SK-N-MC (cell line): ENCODE measurements around the gene SGMS1.
"Not testable (repeated sequence)": the region's sequence is repeated elsewhere in the genome, so short reads cannot be mapped to it uniquely, and the experiment has no call there.

Source experiments
- DNase-seq: peaks from one replicate; pipeline ENCODE4 v3.0.0-alpha.2; 2011; ENCODE audit warnings: low read depth, low spot score
- H3K27ac ChIP-seq: fragments of 200-600 bp; sonication (generic); 2 replicates; pipeline ENCODE4 v1.5.1; 2016; ENCODE audit warnings: mixed run types
- H3K36me3 ChIP-seq: fragments of 200-600 bp; sonication (generic); 2 replicates; pipeline ENCODE4 v1.6.1; 2017; ENCODE audit warnings: antibody characterized with exemption, low read length, mixed read lengths; ENCODE audit not compliant: insufficient read depth
- H3K4me3 ChIP-seq: fragments of 200-600 bp; sonication (generic); 2 replicates; pipeline ENCODE4 v1.5.1; 2016
- H3K9ac ChIP-seq: fragments of 200-600 bp; sonication (generic); 2 replicates; pipeline ENCODE4 v1.8.0; 2017; ENCODE audit warnings: mixed run types, mixed read lengths; ENCODE audit not compliant: insufficient read length
- H3K9me3 ChIP-seq: fragments of 200-600 bp; sonication (generic); 2 replicates; pipeline ENCODE4 v1.6.1; 2017; ENCODE audit warnings: low read depth, mild to moderate bottlenecking, antibody characterized with exemption, low read length, moderate library complexity, mixed read lengths
- EZH2 ChIP-seq: fragments of 200-600 bp; sonication (generic); IDR thresholded peaks from one replicate; pipeline ENCODE4 v1.6.1; 2017; ENCODE audit warnings: antibody characterized with exemption
- FOXP2 ChIP-seq: optimal IDR thresholded peaks from 2 replicates; pipeline ENCODE3; 2011; ENCODE audit warnings: mild to moderate bottlenecking, moderate library complexity; ENCODE audit not compliant: insufficient read depth; ENCODE audit errors: extremely low read length, control extremely low read depth
- POLR2AphosphoS5 ChIP-seq: IDR thresholded peaks from 2 replicates; pipeline ENCODE4 v1.6.1; 2012; ENCODE audit warnings: mild to moderate bottlenecking, low read depth, low read length, borderline replicate concordance

Gene SGMS1

GRCh38 chr10:50538555-50539398 is 85.0 kb downstream of the SGMS1 start:
- Histone ChIP-seq H3K36me3 (no peaks in the 10 kb centered on the region), H3K9ac (no peak overlapping the region), H3K27ac (no peak overlapping the region), H3K4me3 (no peak overlapping the region), H3K9me3 (no peaks in the 10 kb centered on the region)
- TF ChIP-seq EZH2 (no peak), FOXP2 (no peak), POLR2AphosphoS5 (no peak)
- no peak for DNase-seq

DNA sequence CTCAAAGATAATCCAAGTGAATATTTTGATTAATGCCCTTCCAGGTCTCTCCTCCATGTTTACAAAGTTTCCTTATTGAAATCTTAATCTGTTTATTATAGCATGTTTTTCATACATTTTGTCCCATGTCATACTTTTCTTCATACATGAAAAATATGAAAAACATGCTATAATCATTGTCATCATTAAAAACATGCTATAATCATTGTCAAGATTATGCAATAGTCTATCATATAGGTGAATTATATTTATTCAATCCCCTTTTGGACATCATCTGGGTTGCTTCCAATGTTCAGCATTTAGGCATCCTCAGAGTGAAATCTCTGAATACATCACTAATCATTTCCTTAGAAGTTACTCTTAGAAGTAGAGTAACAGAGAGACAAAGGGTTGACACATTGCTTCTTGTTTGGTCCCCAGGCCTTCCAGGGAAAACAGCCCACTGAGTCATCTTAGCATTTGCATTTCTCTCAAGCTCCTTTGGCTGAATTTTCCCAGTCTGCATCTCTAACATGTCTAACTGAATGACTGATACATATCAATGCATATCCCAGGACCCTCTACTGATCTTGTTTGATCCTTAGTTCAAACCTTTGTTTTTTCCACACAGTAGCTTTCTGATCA is 87.0 kb downstream of the SGMS1 start:
- no peak for DNase-seq
- no peak overlapping the region for H3K4me3 ChIP-seq
- no peaks in the 10 kb centered on the region for H3K36me3 ChIP-seq
- no peak for TF ChIP-seq FOXP2
- TF ChIP-seq EZH2: no peak
- TF ChIP-seq POLR2AphosphoS5: no peak
- H3K27ac ChIP-seq: no peak overlapping the region
- H3K9ac ChIP-seq: no peak overlapping the region
- H3K9me3 ChIP-seq: no peaks in the 10 kb centered on the region

DNA sequence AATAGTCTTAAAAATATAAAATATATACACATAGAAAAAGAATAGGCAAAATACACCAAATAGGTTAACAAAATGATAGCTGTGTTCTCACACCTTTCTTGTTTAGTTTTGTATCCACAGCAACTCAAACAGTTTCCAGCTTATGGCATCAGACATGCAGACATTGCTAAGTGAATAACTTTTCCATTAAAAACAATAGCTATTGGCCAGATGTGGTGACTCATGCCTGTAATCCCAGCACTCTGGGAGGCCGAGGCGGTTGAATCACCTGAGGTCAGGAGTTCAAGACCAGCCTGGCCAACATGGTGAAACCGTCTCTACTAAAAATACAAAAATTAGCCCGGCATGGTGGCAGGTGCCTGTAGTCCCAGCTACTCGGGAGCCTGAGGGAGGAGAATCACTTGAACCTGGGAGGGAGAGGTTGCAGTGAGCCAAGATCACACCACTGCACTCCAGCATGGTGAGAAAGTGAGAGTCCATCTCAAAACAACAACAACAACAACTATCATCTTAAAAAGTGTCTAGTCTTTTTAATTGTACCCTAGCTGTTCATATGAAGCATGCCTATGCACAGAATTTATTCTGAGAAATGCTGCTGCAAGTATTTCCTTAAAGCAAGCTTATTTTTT is 88.9 kb downstream of the SGMS1 start:
- not testable (repeated sequence) for DNase-seq, H3K36me3 ChIP-seq, H3K9ac ChIP-seq, H3K27ac ChIP-seq, H3K9me3 ChIP-seq, H3K4me3 ChIP-seq

- Histone ChIP-seq H3K9ac (no peak overlapping the region), H3K27ac (no peak overlapping the region), H3K9me3 (no peaks in the 10 kb centered on the region), H3K4me3 (no peak overlapping the region), H3K36me3 (no peaks in the 10 kb centered on the region)
- no peak for DNase-seq
- no peak for TF ChIP-seq EZH2
- TF ChIP-seq FOXP2: no peak
- no peak for TF ChIP-seq POLR2AphosphoS5
Observed at GRCh38 chr10:50533296-50533695, 90.5 kb downstream of the SGMS1 start.

DNA sequence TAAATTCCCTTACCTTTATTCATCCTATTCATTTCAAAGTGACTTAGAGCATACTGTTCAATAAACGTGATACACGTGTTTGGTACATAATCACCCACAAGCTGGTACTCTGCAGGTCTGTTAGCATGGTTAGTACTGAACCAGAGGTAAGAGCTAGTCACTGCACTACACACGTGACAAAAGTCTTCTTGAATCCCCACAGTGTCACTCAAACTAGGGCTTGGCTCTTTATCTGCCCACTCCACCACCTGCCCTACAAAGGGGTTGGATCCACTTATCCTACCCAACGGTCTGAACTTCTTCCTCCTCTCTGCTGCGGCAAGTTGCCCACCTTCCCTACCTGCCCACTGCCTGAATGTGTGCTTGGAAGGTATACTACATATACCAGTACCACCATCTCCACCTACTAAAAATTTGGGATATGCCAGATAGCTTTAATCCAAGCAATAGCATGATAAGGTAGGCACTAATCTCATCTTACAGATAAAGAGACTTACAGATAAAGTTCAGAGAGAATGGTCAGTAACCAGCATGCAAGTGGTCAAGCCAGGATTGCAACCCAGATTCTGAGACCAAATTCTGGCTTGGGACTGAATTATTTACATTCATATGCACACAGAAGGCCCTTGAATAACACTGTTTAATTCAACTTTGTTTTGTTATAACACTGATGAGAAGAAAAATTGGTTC is 92.2 kb downstream of the SGMS1 start:
- Histone ChIP-seq H3K4me3 (no peak overlapping the region), H3K36me3 (no peaks in the 10 kb centered on the region), H3K9me3 (no peaks in the 10 kb centered on the region), H3K9ac (no peak overlapping the region), H3K27ac (no peak overlapping the region)
- DNase-seq: no peak
- TF ChIP-seq POLR2AphosphoS5: no peak
- no peak for TF ChIP-seq FOXP2
- no peak for TF ChIP-seq EZH2

- no peaks in the 10 kb centered on the region for H3K9me3 ChIP-seq
- no peak overlapping the region for H3K9ac ChIP-seq
- no peaks in the 10 kb centered on the region for H3K36me3 ChIP-seq
- H3K27ac ChIP-seq: no peak overlapping the region
- DNase-seq: no peak
- H3K4me3 ChIP-seq: no peak overlapping the region
- TF ChIP-seq POLR2AphosphoS5: no peak
Observed at GRCh38 chr10:50529660-50530059, 94.1 kb downstream of the SGMS1 start.

- Histone ChIP-seq H3K9me3 (no peaks in the 10 kb centered on the region), H3K9ac (no peak overlapping the region), H3K36me3 (no peaks in the 10 kb centered on the region), H3K4me3 (no peak overlapping the region), H3K27ac (no peak overlapping the region)
- no peak for DNase-seq
- no peak for TF ChIP-seq EZH2
- TF ChIP-seq POLR2AphosphoS5: no peak
- TF ChIP-seq FOXP2: no peak
Observed at GRCh38 chr10:50528206-50528605, 95.5 kb downstream of the SGMS1 start.

- TF ChIP-seq EZH2 (no peak), FOXP2 (no peak), POLR2AphosphoS5 (no peak)
- no peak for DNase-seq
- no peak overlapping the region for H3K27ac ChIP-seq
- H3K9ac ChIP-seq: no peak overlapping the region
- H3K9me3 ChIP-seq: no peaks in the 10 kb centered on the region
- H3K4me3 ChIP-seq: no peak overlapping the region
- H3K36me3 ChIP-seq: no peaks in the 10 kb centered on the region
Observed at GRCh38 chr10:50527442-50528043, 96.2 kb downstream of the SGMS1 start.
